HG02885 (cell line): ENCODE results near the gene CACNG8.
"Not testable (repeated sequence)": the region's sequence is repeated elsewhere in the genome, so short reads cannot be mapped to it uniquely, and the experiment has no call there.

Source experiments
- ATAC-seq: cut with Tn5 transposase; IDR thresholded peaks from one replicate; pipeline ENCODE4 v1.9.1; 2021; ENCODE audit warnings: mild to moderate bottlenecking; ENCODE audit not compliant: unreplicated experiment, poor library complexity

Gene CACNG8

GRCh38 chr19:53962887-53963431 is at the start of gene CACNG8:
CACNG8 (plus strand) TSS chr19:53962937.
- ATAC-seq: no peak

- no peak for ATAC-seq
Observed at GRCh38 chr19:53915000-53915399, 47.7 kb upstream of the CACNG8 start.

DNA sequence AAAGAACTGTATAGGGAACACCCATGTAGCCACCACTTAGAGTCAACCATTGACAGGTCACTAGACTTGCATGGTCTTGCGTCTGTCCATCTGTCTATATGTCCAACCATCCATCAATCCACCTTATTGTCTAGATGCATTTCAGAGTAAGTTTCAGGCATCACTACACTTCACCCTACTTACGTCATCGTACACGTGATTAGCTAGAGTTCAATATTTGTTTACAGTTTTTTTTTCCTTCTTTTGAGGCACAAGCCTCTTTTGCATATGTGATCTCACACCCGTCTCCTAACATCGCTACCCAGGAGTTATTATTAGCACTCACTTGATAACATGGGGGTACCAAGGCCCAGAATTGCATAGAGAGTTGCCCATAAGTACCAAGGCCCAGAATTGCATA is 46.7 kb upstream of the CACNG8 start:
- ATAC-seq: no peak

GRCh38 chr19:53917356-53917755 is 45.4 kb upstream of the CACNG8 start:
- ATAC-seq: no peak

GRCh38 chr19:53927739-53928138 is 35.0 kb upstream of the CACNG8 start:
- no peak for ATAC-seq

- ATAC-seq: no peak
Observed at GRCh38 chr19:53936029-53936428, 26.7 kb upstream of the CACNG8 start.

DNA sequence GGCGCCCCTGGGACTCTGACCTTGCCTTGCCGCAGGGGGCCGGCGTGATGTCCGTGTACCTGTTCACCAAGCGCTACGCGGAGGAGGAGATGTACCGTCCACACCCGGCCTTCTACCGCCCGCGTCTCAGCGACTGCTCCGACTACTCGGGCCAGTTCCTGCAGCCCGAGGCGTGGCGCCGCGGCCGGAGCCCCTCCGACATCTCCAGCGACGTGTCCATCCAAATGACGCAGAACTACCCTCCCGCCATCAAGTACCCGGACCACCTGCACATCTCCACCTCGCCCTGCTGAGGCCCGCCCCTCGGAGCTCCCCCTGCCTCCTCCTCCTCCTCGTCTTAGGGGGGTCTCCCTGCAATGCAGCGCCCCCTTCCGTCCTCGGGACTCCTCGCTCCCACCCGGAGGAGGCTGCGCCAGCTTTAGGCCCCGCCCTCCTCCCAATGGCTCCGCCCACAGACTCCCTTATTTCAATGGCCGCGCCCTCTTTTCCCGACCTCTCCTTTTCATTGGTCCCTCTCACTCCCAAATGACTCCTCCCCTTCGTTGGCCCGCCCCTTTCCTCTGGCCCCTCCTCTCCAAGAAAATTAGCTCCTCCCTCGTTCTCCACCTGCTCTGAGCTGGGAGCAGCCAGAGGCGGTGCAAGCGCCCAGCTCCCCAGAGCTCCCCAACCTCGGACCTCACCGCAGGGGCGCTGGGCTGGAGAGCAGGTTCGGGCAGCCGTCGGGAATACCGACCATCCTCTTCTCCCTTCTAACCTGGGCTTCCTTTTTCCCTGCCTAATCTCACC is 20.5 kb upstream of the CACNG8 start:
- ATAC-seq: no peak

DNA sequence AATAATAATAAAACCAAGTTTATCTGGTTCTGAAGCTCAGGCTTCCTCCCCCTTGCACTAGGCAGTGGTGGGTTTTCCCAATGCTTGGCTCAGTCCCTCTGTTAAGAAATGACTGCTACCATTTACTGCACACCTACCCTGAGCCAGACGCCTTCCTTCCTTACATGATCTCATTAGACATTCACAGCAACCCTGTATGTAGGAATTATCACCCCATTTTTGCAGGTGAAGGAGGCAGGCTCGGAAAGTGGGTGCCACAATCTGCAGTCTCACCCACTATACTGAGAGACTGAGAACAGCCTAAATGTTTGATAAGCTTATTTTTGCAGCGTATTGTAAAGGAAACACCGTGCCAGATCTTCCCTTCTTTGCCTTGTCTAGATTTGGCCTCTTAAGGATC is 18.3 kb upstream of the CACNG8 start:
- ATAC-seq: no peak

- ATAC-seq: no peak
Observed at GRCh38 chr19:53944933-53945332, 17.8 kb upstream of the CACNG8 start.

GRCh38 chr19:53945441-53945840 is 17.3 kb upstream of the CACNG8 start:
- no peak for ATAC-seq

- no peak for ATAC-seq
Observed at GRCh38 chr19:53945998-53946397, 16.7 kb upstream of the CACNG8 start.

- ATAC-seq: no peak
Observed at GRCh38 chr19:53947624-53948023, 15.1 kb upstream of the CACNG8 start.

DNA sequence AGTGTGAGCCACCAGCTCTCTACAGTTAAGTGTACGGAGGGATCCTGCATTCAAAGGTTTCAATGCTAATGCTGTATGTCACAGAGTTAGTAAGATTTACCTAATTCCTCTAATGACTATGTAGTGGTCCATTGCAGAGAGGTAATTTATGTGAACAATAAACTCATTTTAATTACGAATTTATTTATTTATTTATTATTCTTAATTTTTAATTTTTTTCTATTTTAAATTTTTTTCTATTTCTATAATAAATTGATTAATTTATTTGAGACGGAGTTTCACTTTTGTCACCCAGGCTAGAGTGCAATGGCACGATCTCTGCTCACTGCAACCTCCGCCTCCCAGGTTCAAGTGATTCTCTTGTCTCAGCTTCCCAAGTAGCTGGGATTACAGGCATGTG is 14.1 kb upstream of the CACNG8 start:
- ATAC-seq: not testable (repeated sequence)

- ATAC-seq: no peak
Observed at GRCh38 chr19:53951436-53951835, 11.3 kb upstream of the CACNG8 start.

DNA sequence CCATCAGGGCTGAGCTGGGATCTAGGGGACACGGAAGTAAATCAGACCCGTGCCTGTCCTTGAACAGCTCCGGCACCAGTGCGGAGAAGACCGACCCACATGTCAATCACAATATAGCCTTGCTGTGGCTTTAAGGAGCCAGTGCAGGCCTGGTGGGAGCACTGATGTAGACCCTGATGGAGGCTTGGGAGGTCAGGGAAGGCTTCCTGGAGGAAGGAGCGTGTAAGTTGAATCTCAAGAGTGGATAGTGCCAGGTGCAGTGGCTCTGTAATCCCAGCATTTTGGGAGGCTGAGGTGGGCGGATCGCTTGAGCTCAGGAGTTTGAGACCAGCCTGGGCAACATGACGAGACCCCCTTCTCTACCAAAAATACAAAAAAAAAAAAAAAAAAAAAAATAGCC is 10.8 kb upstream of the CACNG8 start:
- no peak for ATAC-seq

DNA sequence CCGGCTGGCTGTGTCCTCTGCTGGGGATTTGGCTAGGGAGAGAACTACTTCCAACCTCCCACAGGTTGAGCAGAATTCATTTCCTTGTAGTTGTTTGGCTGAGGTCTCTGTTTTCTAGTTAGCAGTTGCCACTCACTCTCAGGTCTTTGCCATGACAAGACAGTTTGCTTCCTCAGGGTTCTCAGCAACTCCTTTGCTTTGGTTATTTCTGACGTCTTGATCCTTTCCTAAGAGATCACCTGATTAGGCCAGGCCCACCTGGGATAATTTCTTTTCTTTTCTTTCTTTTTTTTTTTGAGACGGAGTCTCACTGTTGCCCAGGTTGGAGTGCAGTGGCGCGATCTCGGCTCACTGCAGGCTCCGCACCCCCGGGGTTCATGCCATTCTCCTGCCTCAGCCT is 9.4 kb upstream of the CACNG8 start:
- no peak for ATAC-seq

DNA sequence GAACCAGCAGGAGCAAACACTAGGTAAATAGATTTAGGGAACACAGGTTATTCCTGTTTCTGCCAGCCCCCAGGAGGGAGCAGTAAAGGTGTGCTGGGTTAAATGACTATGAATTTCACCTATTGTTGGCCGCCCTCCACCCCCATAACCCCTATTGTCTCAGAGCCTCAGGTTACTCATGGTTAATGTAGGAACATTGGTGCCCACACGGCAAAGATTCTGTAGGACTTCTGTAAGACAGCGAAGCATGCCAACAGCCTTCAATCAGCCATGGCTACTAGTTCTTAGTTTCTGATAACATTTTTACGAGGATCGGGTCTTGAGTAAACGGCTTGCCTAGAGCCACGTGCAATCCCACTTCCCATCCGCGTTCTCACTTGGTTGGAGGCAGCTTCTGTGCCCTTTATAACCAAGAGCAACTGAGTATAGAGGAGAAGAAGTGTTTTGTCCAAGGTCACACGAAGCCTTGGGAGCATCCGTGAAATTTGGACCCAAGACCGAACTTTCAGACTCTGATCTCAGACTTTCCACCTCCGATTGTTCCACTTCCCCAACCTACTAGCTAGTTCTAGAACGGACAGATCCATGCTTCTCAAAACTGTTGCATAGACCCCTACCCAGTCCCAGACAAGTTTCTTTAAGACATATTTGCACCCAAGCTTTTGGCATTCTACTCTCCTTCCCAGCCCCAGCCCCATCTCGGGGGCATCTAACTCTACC is 5.1 kb upstream of the CACNG8 start:
- no peak for ATAC-seq

DNA sequence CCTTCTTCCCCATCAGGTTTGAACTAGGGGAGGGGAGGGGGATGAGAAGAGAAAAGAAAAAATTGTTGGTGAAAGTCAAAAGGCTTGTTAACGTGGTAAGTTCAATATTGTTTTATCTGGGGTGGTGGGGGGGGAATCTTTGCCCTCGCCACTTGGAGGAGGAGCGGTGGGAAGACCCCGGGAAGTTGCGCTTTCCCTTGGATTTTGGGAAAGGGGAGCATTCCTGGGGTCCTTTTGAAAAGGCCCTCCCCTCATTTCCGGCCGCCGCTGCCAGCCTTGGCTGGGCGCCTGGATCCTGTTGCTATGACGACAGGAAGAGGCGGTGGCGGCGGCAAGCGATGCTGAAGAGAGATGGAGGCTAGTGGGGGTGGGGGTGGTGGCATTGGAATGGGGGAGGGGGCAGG is 4.6 kb upstream of the CACNG8 start:
- ATAC-seq: no peak

DNA sequence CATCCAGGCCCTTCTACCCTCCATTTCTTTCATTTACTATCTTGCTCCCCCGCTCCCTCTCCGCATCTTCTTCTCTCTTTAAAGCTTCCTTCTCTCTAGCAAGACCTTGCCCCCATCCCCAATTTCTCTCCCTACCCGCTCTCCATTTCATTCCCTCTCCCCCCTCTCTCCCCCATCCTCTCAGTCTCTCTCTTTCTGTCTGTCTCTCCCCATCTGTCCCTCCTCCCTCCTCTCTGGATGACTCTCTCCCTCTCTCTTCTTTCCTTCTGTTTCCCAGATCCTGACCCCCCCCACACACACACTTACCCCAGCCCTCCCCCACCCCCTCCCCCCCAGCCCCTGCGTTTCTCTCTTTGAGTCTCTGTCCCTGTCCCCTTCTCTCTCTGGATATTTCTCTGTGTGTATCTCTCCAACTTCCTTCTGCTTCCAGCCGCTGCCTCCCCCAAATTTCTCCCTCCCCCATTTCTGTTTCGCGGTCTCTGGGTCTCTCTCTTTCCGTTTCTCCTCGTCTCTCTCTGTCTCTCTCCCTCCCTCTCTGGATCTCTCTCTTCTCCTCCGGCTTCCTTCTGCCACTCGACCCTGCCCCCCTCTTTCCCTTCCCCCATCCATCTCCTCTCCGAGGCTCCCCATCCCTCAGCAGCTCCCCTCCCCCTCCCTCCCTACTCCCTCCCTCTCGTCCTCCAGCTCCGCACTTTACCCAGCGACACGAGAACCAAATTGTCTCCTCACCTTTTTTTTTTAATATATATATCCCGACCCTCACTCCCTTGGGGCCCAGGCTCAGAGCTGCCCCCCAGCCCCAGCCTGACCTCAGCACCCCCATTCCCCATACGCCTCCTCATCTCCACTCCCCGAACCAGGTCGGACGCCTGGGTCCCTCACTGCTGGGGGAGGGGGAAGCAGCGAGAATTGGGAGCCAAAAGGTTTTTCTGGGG is 3.6 kb upstream of the CACNG8 start:
- no peak for ATAC-seq

DNA sequence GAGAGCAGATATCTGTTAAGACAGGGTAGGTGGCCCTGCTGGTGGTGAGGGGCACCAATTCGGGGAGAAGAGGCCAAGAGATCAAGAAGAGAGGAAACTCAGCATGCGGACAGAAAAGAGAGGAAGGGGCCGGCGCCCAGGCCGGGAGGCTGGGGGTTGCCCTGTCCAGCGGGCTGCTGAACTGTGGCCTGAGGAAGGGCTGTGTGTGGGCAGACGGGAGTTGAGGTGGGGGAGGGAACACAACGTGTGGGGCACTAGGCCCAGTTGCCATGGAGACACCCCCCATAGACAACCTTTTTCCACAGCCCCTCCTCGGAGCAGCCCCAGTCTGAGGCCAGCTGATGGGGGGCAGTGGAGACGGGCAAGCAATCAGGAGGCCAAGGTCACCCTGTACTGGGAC is 2.5 kb upstream of the CACNG8 start:
- ATAC-seq: no peak

DNA sequence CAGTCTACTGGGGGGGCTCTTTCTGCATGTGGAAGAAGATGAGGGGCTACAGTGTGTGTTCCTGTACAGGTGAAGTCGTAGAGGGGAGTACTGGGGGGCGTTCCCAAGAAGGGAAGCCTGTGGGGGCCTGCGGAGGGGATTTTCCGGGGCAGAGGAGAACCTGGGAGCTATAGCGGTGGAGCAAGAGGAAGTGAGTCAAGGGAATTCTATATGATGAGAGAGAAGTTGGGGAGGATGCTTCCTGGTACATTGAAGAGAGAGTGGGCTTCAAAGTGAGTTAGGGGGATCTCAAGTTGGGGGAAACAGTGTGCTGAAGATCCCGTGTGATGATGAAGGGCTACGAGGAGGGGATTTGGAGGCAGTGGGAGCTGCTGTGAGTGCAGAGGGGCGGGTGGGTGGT is 1.9 kb upstream of the CACNG8 start:
- ATAC-seq: no peak
